Measurements from ENCODE around the gene UXS1. TPM values are rescaled to one million over a fixed set of nuclear protein-coding genes. Genes with fewer than 3 reads are reported as not detected.
A peak's percentile ranks its signal among the peaks of the same experiment; 100 is the strongest.

Gene UXS1
- total and polyA plus RNA-seq, 9 of the 15 experiments (the other 6 are each of a cell fraction or from before 2014, with no cell fraction given) = 5.8 to 25.8 (median 15.0) TPM

GRCh38 chr2:106208874-106209273 is 14.8 kb upstream of the UXS1 start (continued):
- TF ChIP-seq PRDM10 (IDR thresholded peaks at IDR 0.05; ENCODE audit: partially characterized antibody) = no peak
- TF ChIP-seq CBX2 (IDR thresholded peaks at IDR 0.05; ENCODE audit: insufficient read depth, low read length, poor library complexity, severe bottlenecking) = no peak
- TF ChIP-seq NFE2 (IDR thresholded peaks at IDR 0.05; ENCODE audit: low read depth) = 0 out of 2 replicates have a peak, but pooled peaks have one; percentile 18
- 0 out of 6 replicates have a peak, but pooled peaks of 1 of the 3 experiments have one; percentile 34 for TF ChIP-seq ZBTB11 (CRISPR knock-in tag; IDR thresholded peaks at IDR 0.05)
- TF ChIP-seq ZBTB26 (CRISPR knock-in tag; IDR thresholded peaks at IDR 0.05) = no peak
- TF ChIP-seq TCF3 (CRISPR knock-in tag; IDR thresholded peaks at IDR 0.05) = peak; percentile 90
- peak; percentile 87 for TF ChIP-seq KLF16 (IDR thresholded peaks at IDR 0.05)
- TF ChIP-seq ARID3A (IDR thresholded peaks at IDR 0.05; ENCODE audit: borderline replicate concordance, low read depth, low read length) = peak; percentile 58; the same call in 1 of the 2 replicates
- TF ChIP-seq HIVEP1 (CRISPR knock-in tag; IDR thresholded peaks at IDR 0.05) = no peak

All from K562 (cell line).